DND-41 (cell line): ENCODE measurements around the gene ITGA1.

Experiments
- ATAC-seq: fragments of 200-7000 bp; cut with Tn5 transposase; 3 replicates; pipeline ENCODE4 v1.9.1; 2021; ENCODE audit warnings: low read depth; ENCODE audit not compliant: insufficient read depth
- DNase-seq: peaks from one replicate; pipeline ENCODE4 v3.0.0-alpha.2; 2020
- H2AFZ ChIP-seq: 2 replicates; pipeline ENCODE4 v1.6.0; 2012; ENCODE audit warnings: low read depth, low read length
- H3K27ac ChIP-seq: 2 replicates; pipeline ENCODE4 v1.5.1; 2012; ENCODE audit warnings: low read length, inconsistent platforms
- H3K27me3 ChIP-seq: fragments of 200-600 bp; sonication (generic); 2 replicates; pipeline ENCODE4 v1.6.0; 2012; ENCODE audit warnings: low read length, mild to moderate bottlenecking, inconsistent platforms; ENCODE audit not compliant: insufficient read depth, poor library complexity
- H3K36me3 ChIP-seq: 2 replicates; pipeline ENCODE4 v1.5.1; 2012; ENCODE audit warnings: low read length, inconsistent platforms; ENCODE audit not compliant: insufficient read depth
- H3K4me1 ChIP-seq: 2 replicates; pipeline ENCODE4 v1.5.1; 2012; ENCODE audit warnings: mild to moderate bottlenecking, low read length; ENCODE audit not compliant: insufficient read depth
- H3K4me2 ChIP-seq: 2 replicates; pipeline ENCODE4 v1.6.0; 2012; ENCODE audit warnings: mild to moderate bottlenecking, moderate library complexity, low read length, inconsistent platforms; ENCODE audit not compliant: insufficient read depth
- H3K4me3 ChIP-seq, 2 experiments: fragments of 200-600 bp in 1 of 2; shearing (Covaris generic) in 1 of 2; 2 replicates each; pipeline ENCODE4 v1.5.1; 2012 to 2016; ENCODE audit warnings: inconsistent platforms in 2 of 2, low read length in 2 of 2, mild to moderate bottlenecking in 2 of 2, low read depth in 1 of 2, moderate library complexity in 1 of 2
- H3K79me2 ChIP-seq: 2 replicates; pipeline ENCODE4 v1.6.0; 2012; ENCODE audit warnings: low read length, inconsistent platforms; ENCODE audit not compliant: insufficient read depth
- H3K9ac ChIP-seq: 2 replicates; pipeline ENCODE4 v1.6.0; 2012; ENCODE audit warnings: low read depth, mild to moderate bottlenecking, inconsistent platforms, low read length, moderate library complexity
- H3K9me3 ChIP-seq: 2 replicates; pipeline ENCODE4 v1.5.1; 2012; ENCODE audit warnings: low read length, moderate library complexity, mild to moderate bottlenecking, inconsistent platforms; ENCODE audit not compliant: insufficient read depth, severe bottlenecking
- H4K20me1 ChIP-seq: 2 replicates; pipeline ENCODE4 v1.6.0; 2012; ENCODE audit warnings: low read length; ENCODE audit not compliant: insufficient read depth
- CTCF ChIP-seq: IDR thresholded peaks from 2 replicates; pipeline ENCODE4 v1.5.1; 2012; ENCODE audit warnings: borderline replicate concordance, low read length, moderate library complexity, mild to moderate bottlenecking; ENCODE audit not compliant: poor library complexity, severe bottlenecking; ENCODE audit errors: extremely low read depth
- EZH2 ChIP-seq: IDR thresholded peaks from 3 replicates; pipeline ENCODE4 v1.6.1; 2012; ENCODE audit warnings: borderline replicate concordance, low read depth, mild to moderate bottlenecking, moderate library complexity, low read length, inconsistent platforms; ENCODE audit not compliant: severe bottlenecking

The ITGA1 gene

GRCh38 chr5:52786391-52786790, 1.3 kb upstream of the ITGA1 start:
- no peaks in the 10 kb centered on the region for H3K27me3 ChIP-seq
- H3K27ac ChIP-seq = no peak overlapping the region
- TF ChIP-seq CTCF = no peak
- TF ChIP-seq EZH2 = no peak
- peaks cover 44% of the 10 kb centered on the region for H3K4me1 ChIP-seq
- no peak overlapping the region for H3K4me3 ChIP-seq
- H3K79me2 ChIP-seq = peaks cover 37% of the 10 kb centered on the region
- H2AFZ ChIP-seq = 0 out of 2 replicates have a peak overlapping the region, but pooled peaks have one; percentile 73
- ATAC-seq (no peak), DNase-seq (no peak)
- H4K20me1 ChIP-seq = no peaks in the 10 kb centered on the region
- peak overlapping the region; percentile 70; the same call in 1 of the 2 replicates for H3K4me2 ChIP-seq
- no peaks in the 10 kb centered on the region for H3K36me3 ChIP-seq
- no peak overlapping the region for H3K9ac ChIP-seq
- H3K9me3 ChIP-seq = no peaks in the 10 kb centered on the region

GRCh38 chr5:52786949-52787599, 642 bp upstream of the ITGA1 start:
- peak overlapping the region; percentile 73 for H2AFZ ChIP-seq

GRCh38 chr5:52788505-52788821, 747 bp downstream of the ITGA1 start:
- Histone ChIP-seq H3K9ac (peak overlapping the region; percentile 63), H3K36me3 (0 out of 2 replicates have a peak, but pooled peaks cover 5% of the 10 kb centered on the region), H2AFZ (peak overlapping the region; percentile 73), H3K4me3 (peak overlapping the region; percentile 31 to 64; a peak in 3 of 4 replicates), H3K9me3 (no peaks in the 10 kb centered on the region), H4K20me1 (no peaks in the 10 kb centered on the region), H3K79me2 (peaks cover 58% of the 10 kb centered on the region), H3K27ac (peak overlapping the region; percentile 74), H3K4me2 (peak overlapping the region; percentile 70), H3K27me3 (no peaks in the 10 kb centered on the region), H3K4me1 (peaks cover 61% of the 10 kb centered on the region)
- ATAC-seq (no peak), DNase-seq (no peak)
- TF ChIP-seq EZH2 (no peak), CTCF (no peak)

More at GRCh38 chr5:52786949-52787599, 642 bp upstream of the ITGA1 start:
- H3K27ac ChIP-seq = peak overlapping the region; percentile 74
- H3K27me3 ChIP-seq = no peaks in the 10 kb centered on the region
- peak overlapping the region; percentile 31 to 64; a peak in 3 of 4 replicates for H3K4me3 ChIP-seq
- no peak for DNase-seq
- H4K20me1 ChIP-seq = no peaks in the 10 kb centered on the region
- peak overlapping the region; percentile 63 for H3K9ac ChIP-seq
- H3K4me2 ChIP-seq = peak overlapping the region; percentile 70
- H3K9me3 ChIP-seq = no peaks in the 10 kb centered on the region
- peaks cover 49% of the 10 kb centered on the region for H3K4me1 ChIP-seq
- no peak for TF ChIP-seq EZH2
- peak; percentile 58 for TF ChIP-seq CTCF
- peaks cover 44% of the 10 kb centered on the region for H3K79me2 ChIP-seq
- ATAC-seq = no peak
- 0 out of 2 replicates have a peak, but pooled peaks cover under 1% of the 10 kb centered on the region for H3K36me3 ChIP-seq
